Cardiac septum (tissue), 1 donor: ENCODE measurements around the gene AOPEP. TPM values are rescaled to one million over a fixed set of nuclear protein-coding genes. Genes with fewer than 3 reads are reported as not detected.
A peak's percentile ranks its signal among the peaks of the same experiment; 100 is the strongest.

Experiments
- DNase-seq: peaks from one replicate; pipeline ENCODE4 v3.0.0-alpha.2; 2020; ENCODE audit warnings: low spot score
- intact Hi-C: fragments of 100-400 bp; cut with DNase I; formaldehyde crosslinking; loops from one replicate; pipeline ENCODE4 v1.14.0; 2022
- total RNA-seq: library from RNA; stranded (reverse); fragmentation: NEBNext Ultra II Directional; extraction: Animal tissue kit (Norgen Biotek cat#: 25700); gene quantifications from one replicate; pipeline ENCODE4 v1.2.1, GENCODE V29; 2021
- donor health status: DM: no; HTN: no; CAD: no.

Gene AOPEP
- total RNA-seq, 1 donor from 2014 or later, result 260 TPM

- DNase-seq, result no peak
- intact Hi-C loops, result no loop called here
Measured at GRCh38 chr9:95095641-95096355, 369.3 kb downstream of the AOPEP start.

DNA sequence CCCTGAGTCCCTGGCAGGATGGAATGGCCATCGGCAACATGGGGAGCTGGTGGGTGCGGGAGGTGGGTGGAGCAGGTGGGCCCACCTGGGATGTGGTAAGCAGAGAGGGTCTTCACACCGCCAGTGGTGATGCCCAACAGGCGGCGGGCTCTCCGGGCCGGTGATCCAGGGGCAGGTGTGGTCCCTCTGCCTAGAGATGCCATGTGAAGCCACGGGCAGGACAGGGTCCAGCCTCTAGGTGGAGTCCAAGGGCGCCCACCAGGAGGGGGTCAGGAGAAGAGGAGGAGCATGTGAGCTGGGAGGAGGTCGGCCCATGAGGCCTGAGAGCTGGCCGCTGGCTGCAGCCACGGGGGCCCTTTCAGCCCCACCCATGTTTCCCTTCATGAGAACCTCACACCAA is 369.9 kb downstream of the AOPEP start:
- no peak for DNase-seq
- intact Hi-C loops, result no loop called here

GRCh38 chr9:95096807-95097206 is 370.3 kb downstream of the AOPEP start:
- intact Hi-C loops, result no loop called here

DNA sequence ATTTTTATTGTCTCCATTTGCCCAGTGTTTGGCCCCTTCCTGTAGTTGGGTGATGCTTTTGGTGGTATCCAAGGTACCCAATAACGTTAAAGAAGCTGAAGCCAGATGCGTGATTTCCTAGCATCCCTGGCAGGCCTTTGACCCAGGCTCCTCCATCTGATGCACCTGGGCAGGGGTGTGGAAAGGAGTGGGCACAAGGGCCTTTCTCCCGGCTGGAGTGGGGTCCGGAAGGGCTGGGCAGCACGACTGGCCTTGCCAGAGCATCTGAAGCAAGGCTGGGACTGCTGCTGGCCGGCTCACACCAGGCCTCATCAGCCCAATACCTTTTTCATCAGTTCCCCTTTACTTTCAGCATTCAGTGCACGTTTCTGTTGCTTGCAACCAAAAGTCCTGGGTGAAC is 370.8 kb downstream of the AOPEP start:
- DNase-seq, result no peak

More at GRCh38 chr9:95096807-95097206, 370.3 kb downstream of the AOPEP start:
- no peak for DNase-seq

GRCh38 chr9:95098391-95098921 is 372.0 kb downstream of the AOPEP start:
- no peak for DNase-seq
- intact Hi-C loops, result no loop called here

More for the DNA sequence above, 370.8 kb downstream of the AOPEP start:
- intact Hi-C loops, result no loop called here

DNA sequence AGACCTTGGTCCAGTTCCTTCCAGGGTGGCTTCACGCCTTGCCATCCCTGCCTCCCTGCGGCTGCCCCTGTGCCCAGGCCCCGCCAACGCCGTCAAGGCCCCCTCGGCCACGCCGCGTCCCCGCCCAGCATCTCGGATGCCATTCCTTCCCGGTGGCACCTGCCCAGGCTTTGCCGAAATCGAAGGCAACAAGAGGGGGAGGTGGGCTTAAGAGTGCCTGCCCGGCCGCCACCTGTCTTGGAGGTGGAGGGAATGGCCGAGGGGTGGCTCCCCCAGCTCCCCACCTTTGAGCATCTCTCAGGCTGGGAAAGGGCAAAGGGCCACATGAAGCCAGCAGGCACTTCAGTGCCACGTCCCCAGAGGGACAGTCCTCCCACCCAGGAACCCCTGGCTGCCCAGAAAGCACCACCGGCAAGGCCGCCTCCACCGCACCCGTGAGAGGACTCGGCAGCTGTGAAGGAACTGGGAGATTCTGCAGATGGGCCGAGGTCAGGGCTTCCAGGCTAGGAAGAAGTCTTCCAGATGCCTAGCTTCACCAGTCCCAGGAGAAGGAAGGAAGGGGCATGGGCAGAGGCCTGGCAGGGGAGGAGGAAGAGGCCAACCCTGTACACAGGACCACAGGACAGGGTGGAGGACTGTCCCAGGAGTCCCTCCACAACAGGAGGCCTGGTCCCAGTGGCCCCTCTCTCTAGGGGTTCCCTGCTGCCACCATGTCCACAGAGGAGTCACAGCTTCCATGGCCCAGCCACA is 373.0 kb downstream of the AOPEP start:
- DNase-seq, result no peak
- intact Hi-C loops, result no loop called here

GRCh38 chr9:95100071-95100627 is 373.6 kb downstream of the AOPEP start:
- DNase-seq, result no peak
- intact Hi-C loops, result no loop called here

- intact Hi-C loops, result no loop called here
- no peak for DNase-seq
Measured at GRCh38 chr9:95101326-95101725, 374.8 kb downstream of the AOPEP start.

DNA sequence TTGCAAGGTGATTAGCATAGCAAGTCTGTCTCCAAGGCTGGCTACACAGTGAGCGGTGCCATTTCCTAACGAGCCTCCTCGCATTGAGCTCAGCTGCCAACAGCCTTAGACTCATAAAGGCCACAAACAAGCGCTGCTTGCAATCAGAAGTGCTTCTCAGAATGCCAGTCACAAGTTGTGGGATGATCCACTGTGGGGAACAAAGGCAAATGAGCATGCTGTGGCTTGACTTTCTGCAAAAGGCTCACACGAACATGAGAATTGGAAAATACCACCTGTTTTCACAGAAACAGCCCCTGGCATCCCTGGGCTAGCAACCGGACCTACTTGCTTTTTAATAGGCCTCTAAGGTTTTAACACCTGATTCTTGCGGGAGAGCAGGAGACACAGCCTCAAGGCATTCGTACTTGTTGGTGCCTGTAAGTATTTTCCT is 375.5 kb downstream of the AOPEP start:
- no peak for DNase-seq
- intact Hi-C loops, result no loop called here

DNA sequence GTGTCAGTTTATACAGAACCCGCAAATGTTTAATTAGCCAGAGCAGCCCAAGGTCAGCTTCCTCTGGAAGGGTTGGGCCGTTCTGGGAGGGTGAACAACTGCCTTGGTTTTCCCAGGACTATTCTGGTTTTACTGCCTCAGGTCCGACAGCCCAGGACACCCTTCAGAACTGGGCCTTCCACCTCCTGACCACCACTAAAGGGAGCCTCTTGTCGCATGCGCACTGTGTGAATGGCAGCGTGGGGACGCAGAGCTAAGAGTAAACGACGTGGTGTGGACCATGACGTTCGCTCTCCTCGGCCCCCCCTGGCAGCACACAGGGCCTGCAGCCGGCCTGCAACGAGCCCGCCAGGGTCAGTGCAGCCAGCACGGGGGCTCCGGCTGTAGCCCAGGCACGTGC is 376.1 kb downstream of the AOPEP start:
- no peak for DNase-seq
- intact Hi-C loops, result no loop called here

GRCh38 chr9:95103281-95103771 is 376.8 kb downstream of the AOPEP start:
- no peak for DNase-seq

GRCh38 chr9:95103871-95104580 is 377.5 kb downstream of the AOPEP start:
- DNase-seq, result no peak
- intact Hi-C loops, result no loop called here

More at GRCh38 chr9:95103281-95103771, 376.8 kb downstream of the AOPEP start:
- intact Hi-C loops, result no loop called here

DNA sequence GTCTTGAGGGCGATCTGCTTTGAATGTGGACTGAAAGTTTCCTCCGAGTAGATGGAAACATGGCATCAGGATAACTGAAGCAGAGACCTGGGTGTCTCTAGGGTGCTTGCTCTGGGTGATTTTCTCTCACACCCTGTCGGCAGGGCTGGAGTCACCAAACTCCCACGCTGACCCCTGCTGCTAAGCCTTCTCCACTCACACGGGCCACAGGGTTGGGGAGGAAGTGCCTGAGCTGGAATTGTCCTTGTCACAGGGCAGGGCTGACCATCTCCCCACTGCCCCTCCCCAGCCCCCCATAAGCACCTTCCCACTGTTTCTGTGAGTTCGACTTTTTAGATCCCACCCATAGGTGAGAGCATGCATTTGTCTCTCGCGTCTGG is 378.1 kb downstream of the AOPEP start:
- intact Hi-C loops, result no loop called here
- DNase-seq, result no peak

- no peak for DNase-seq
- intact Hi-C loops, result loop anchor here (5.0 kb wide), 1 partner anchor 323 kb away; no protein-coding TSS in a partner anchor
Measured at GRCh38 chr9:95104980-95105379, 378.5 kb downstream of the AOPEP start.

- no peak for DNase-seq
- intact Hi-C loops, result loop anchor here (5.0 kb wide), 1 partner anchor 323 kb away; no protein-coding TSS in a partner anchor
Measured at GRCh38 chr9:95105519-95106287, 379.2 kb downstream of the AOPEP start.

DNA sequence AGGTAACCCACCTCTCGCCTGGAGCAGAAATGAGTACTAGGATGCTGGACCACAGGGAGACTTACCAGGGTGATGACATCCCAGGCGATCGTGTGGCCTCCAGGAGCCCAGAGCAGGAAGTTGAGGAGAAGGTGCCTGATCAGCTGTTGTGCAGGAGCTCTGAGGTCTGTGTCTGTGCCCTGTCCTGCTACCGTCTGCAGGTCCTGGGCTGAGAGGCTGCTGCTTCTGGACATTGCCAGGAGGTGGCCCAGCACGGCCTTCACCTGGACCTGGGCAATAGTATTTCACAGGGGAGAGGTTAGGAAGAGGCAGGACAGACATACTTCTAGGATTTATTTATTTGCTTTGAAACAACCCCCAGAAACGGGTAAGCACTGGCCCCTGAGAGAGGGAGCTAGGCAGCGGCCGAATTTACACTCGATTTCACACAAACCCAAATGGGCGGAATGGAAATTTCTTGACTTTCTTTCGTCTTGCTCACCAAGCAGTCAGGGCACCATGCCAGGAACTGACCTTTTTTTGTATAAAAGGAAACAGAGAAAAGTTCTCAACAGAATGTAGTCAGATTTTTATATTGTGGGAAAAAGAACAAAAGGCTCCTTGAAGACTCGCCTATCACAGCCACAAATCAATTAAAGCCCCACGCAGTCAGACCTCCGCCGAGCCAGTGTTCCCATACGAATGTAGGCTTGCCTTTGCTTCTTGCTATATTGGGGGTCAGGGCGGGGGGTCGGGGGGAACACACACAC is 380.7 kb downstream of the AOPEP start:
- DNase-seq, result peak; percentile 65

DNA sequence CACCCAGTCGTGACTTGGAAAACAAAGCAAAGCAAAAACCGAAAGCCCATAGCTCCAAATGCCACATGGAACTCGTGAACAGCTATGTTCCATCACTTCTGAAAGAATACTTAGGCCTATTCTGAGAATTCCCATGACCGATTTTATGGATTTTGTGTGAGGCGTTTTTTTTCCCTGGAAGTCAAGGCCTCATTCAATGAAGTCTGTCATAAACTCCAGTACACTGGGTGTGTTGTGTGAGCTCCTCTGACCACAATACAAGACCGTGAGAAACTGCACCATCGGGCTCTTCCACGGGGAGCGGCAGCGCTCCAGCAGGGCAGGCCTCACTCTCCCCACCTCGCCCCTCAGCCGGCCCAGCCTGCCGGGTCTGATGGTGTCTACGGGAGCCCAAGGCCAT is 381.5 kb downstream of the AOPEP start:
- intact Hi-C loops, result loop anchor here (5.0 kb wide), 1 partner anchor 326 kb away; no protein-coding TSS in a partner anchor
- peak; percentile 63 for DNase-seq

More for the DNA sequence above, 380.7 kb downstream of the AOPEP start:
- intact Hi-C loops, result loop anchor here (5.0 kb wide), 1 partner anchor 325 kb away; no protein-coding TSS in a partner anchor

DNA sequence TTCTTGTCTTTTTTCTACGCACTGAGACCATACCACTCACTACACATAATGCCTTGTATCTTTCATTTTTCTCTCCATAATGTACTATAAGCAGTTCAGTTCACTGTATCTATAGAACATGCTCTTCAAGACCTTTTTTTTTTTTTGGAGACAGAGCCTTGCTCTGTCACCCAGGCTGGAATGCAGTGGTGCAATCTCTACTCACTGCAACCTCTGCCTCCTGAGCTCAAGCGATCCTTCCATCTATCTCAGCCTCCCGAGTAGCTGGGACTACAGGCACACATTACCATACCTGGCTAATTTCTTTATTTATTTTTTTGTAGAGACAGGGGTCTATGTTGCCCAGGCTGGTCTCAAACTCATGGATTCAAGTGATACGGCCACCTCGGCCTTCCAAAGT is 382.3 kb downstream of the AOPEP start:
- no peak for DNase-seq
- intact Hi-C loops, result loop anchor here (5.0 kb wide), 1 partner anchor 326 kb away; no protein-coding TSS in a partner anchor
